ACC112 (cell line): ENCODE measurements around the gene DOCK6.

Experiments
- H2AFZ ChIP-seq: fragments of 200-600 bp; sonication (generic); one replicate; pipeline ENCODE4 v1.6.0; 2017; ENCODE audit warnings: antibody characterized with exemption, low read length; ENCODE audit not compliant: unreplicated experiment
- H3K27ac ChIP-seq: fragments of 200-600 bp; sonication (generic); 2 replicates; pipeline ENCODE4 v1.5.1; 2014; ENCODE audit warnings: low read depth, mild to moderate bottlenecking, antibody characterized with exemption, low read length, moderate library complexity
- H3K27me3 ChIP-seq: fragments of 200-600 bp; sonication (generic); 2 replicates; pipeline ENCODE4 v1.6.1; 2014; ENCODE audit warnings: mild to moderate bottlenecking, antibody characterized with exemption, low read length, moderate library complexity, mixed read lengths; ENCODE audit not compliant: insufficient read depth
- H3K36me3 ChIP-seq: fragments of 200-600 bp; sonication (generic); 2 replicates; pipeline ENCODE4 v1.6.1; 2016; ENCODE audit warnings: mild to moderate bottlenecking, antibody characterized with exemption, low read length, moderate library complexity, mixed read lengths; ENCODE audit not compliant: insufficient read depth
- H3K4me1 ChIP-seq: fragments of 200-600 bp; sonication (generic); one replicate; pipeline ENCODE4 v1.6.1; 2016; ENCODE audit warnings: low read length, mixed read lengths; ENCODE audit not compliant: insufficient read depth, unreplicated experiment, control insufficient read depth
- H3K4me3 ChIP-seq: fragments of 200-600 bp; sonication (generic); 2 replicates; pipeline ENCODE4 v1.5.1; 2014; ENCODE audit warnings: mild to moderate bottlenecking, low read depth, low read length
- H3K79me2 ChIP-seq: fragments of 200-600 bp; sonication (generic); one replicate; pipeline ENCODE4 v1.6.0; 2016; ENCODE audit warnings: low read length; ENCODE audit not compliant: control insufficient read depth, unreplicated experiment, insufficient read depth

Gene DOCK6

GRCh38 chr19:11202488-11203193 lies 59.7 kb downstream of the DOCK6 start:
- H3K27me3 ChIP-seq: no peaks in the 10 kb centered on the region
- no peak overlapping the region for H2AFZ ChIP-seq
- no peak overlapping the region; the same call in 1 of the 2 replicates for H3K4me3 ChIP-seq
- peaks cover 19% of the 10 kb centered on the region for H3K4me1 ChIP-seq
- H3K79me2 ChIP-seq: no peaks in the 10 kb centered on the region
- peak overlapping the region; percentile 64 for H3K27ac ChIP-seq
- no peaks in the 10 kb centered on the region for H3K36me3 ChIP-seq

- H3K79me2 ChIP-seq: peaks cover 4% of the 10 kb centered on the region
- peaks cover 19% of the 10 kb centered on the region for H3K4me1 ChIP-seq
- H3K27me3 ChIP-seq: no peaks in the 10 kb centered on the region
- H3K36me3 ChIP-seq: no peaks in the 10 kb centered on the region
- H3K4me3 ChIP-seq: no peak overlapping the region
- H2AFZ ChIP-seq: no peak overlapping the region
- H3K27ac ChIP-seq: no peak overlapping the region
Measured at GRCh38 chr19:11201791-11202190, 60.5 kb downstream of the DOCK6 start.

DNA sequence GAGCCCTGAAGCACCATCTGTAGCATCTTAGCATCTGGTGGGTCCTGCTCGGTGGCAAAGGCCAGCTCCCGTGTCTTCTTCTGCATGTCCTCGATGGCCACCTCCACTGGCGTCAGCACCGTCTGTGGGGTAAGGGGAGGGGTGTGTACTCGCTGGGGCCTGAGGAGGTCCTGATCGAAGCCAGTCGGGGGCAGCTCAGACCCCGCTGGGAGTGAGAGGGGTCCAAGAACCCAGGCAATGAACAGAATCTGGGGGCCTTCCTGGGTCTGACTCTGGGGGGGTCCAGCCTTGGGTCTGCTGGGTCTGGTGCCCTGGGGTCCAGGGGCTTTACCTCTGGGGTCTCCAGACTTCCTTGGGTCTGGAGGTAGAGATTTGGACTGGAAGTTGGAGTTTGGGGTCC lies 61.4 kb downstream of the DOCK6 start:
- no peak overlapping the region for H3K27ac ChIP-seq
- H2AFZ ChIP-seq: no peak overlapping the region
- H3K27me3 ChIP-seq: no peaks in the 10 kb centered on the region
- H3K36me3 ChIP-seq: no peaks in the 10 kb centered on the region
- H3K79me2 ChIP-seq: peaks cover 11% of the 10 kb centered on the region
- H3K4me1 ChIP-seq: peaks cover 19% of the 10 kb centered on the region
- H3K4me3 ChIP-seq: no peak overlapping the region

- no peak overlapping the region for H3K27ac ChIP-seq
- H2AFZ ChIP-seq: no peak overlapping the region
- H3K79me2 ChIP-seq: peaks cover 18% of the 10 kb centered on the region
- no peak overlapping the region for H3K4me3 ChIP-seq
- H3K36me3 ChIP-seq: no peaks in the 10 kb centered on the region
- no peaks in the 10 kb centered on the region for H3K27me3 ChIP-seq
- peaks cover 25% of the 10 kb centered on the region for H3K4me1 ChIP-seq
Measured at GRCh38 chr19:11200015-11200574, 62.2 kb downstream of the DOCK6 start.

GRCh38 chr19:11199517-11199916 lies 62.8 kb downstream of the DOCK6 start:
- Histone ChIP-seq H3K4me1 (peaks cover 20% of the 10 kb centered on the region), H3K27ac (no peak overlapping the region), H3K79me2 (peaks cover 24% of the 10 kb centered on the region), H3K36me3 (no peaks in the 10 kb centered on the region), H3K4me3 (no peak overlapping the region), H2AFZ (no peak overlapping the region), H3K27me3 (no peaks in the 10 kb centered on the region)

DNA sequence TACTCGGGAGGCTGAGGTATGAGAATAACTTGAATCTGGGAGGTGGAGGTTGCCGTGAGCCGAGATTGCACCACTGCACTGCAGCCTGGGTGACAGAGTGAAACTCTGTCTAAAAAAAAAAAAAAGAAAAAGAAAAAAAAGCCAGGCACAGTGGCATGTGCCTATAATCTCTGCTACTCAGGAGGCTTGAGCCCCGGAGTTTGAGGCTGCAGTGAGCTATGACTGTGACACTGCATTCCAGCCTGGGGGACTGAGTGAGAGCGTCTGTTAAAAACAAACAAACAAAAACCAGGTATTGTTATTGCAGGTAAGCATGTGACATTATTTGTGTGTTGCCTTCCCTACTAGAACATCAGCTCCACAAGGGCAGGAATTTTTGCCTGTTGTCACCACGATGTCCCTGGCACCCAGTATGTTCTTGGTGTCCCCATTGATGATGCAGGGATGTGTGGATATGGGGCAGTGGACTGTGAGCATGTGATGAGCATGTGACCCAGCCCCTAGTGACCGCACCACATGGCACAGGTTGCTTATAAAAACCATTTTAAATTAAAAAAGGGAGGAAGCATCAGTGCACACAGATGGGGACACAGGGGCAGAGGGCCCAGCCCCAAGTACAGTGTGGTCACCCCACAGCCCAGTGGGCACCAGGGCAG lies 63.4 kb downstream of the DOCK6 start:
- Histone ChIP-seq H3K79me2 (peaks cover 30% of the 10 kb centered on the region), H3K4me1 (peaks cover 20% of the 10 kb centered on the region), H3K27me3 (no peaks in the 10 kb centered on the region), H2AFZ (no peak overlapping the region), H3K4me3 (no peak overlapping the region), H3K27ac (no peak overlapping the region), H3K36me3 (no peaks in the 10 kb centered on the region)

DNA sequence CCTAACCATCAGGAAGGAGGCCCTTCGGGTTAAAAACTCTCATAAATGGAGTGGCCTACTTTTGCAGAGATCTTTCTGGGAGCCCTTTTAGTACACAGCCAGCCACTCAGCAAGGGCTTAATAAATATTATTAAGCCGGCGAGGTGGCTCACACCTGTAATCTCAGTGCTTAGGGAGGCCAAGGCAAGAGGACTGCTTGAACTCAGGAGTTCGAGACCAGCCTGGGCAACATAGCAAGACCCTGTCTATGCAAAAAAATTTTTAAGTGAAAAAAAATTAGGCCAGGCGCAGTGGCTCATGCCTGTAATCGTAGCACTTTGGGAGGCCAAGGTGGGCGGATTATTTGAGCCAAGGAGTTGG lies 64.2 kb downstream of the DOCK6 start:
- peaks cover 14% of the 10 kb centered on the region for H3K4me1 ChIP-seq
- no peaks in the 10 kb centered on the region for H3K27me3 ChIP-seq
- H3K79me2 ChIP-seq: peaks cover 37% of the 10 kb centered on the region
- no peak overlapping the region for H2AFZ ChIP-seq
- H3K27ac ChIP-seq: no peak overlapping the region
- H3K4me3 ChIP-seq: no peak overlapping the region
- peaks cover 5% of the 10 kb centered on the region; the same call in 1 of the 2 replicates for H3K36me3 ChIP-seq

GRCh38 chr19:11197291-11198174 lies 64.8 kb downstream of the DOCK6 start, which contains the start of gene KANK2:
KANK2 (minus strand) TSS chr19:11197545; CDS start chr19:11194511, 3,034 bp downstream.
- Histone ChIP-seq H3K4me3 (peak within 1 kb of the TSS; percentile 89), H3K79me2 (peaks cover 41% of the 10 kb centered on the region), H3K27me3 (no peaks in the 10 kb centered on the region), H3K36me3 (peaks cover 11% of the 10 kb centered on the region; the same call in 1 of the 2 replicates), H2AFZ (peak within 1 kb of the TSS; percentile 5), H3K4me1 (peaks cover 8% of the 10 kb centered on the region), H3K27ac (peak within 1 kb of the TSS; percentile 45; the same call in 1 of the 2 replicates)

- H3K79me2 ChIP-seq: peaks cover 47% of the 10 kb centered on the region
- peak overlapping the region; percentile 45; the same call in 1 of the 2 replicates for H3K27ac ChIP-seq
- H2AFZ ChIP-seq: peak overlapping the region; percentile 5
- H3K36me3 ChIP-seq: peaks cover 17% of the 10 kb centered on the region
- peak overlapping the region; percentile 89 for H3K4me3 ChIP-seq
- peaks cover 10% of the 10 kb centered on the region for H3K4me1 ChIP-seq
- no peaks in the 10 kb centered on the region for H3K27me3 ChIP-seq
Measured at GRCh38 chr19:11196406-11197287, 65.7 kb downstream of the DOCK6 start.
